Stomach (tissue), 9 donors: ENCODE measurements around the gene NFATC4. TPM values are rescaled to one million over a fixed set of nuclear protein-coding genes. Genes with fewer than 3 reads are reported as not detected.
"Not testable (repeated sequence)": the region's sequence is repeated elsewhere in the genome, so short reads cannot be mapped to it uniquely, and the experiment has no call there.

Experiments
- DNase-seq, 2 donors: peaks; one replicate each; pipeline versions ENCODE4 v3.0.0 to v3.0.0-alpha.2; 2013 to 2019
- H3K27ac ChIP-seq, 5 donors: fragments of 200-600 bp in 4 of 5; sonication (generic) in 4 of 5; one replicate each; pipeline ENCODE4 v1.5.1; 2013 to 2019; ENCODE audit warnings: mild to moderate bottlenecking in 1 of 5, moderate library complexity in 1 of 5
- H3K27me3 ChIP-seq, 3 donors: fragments of 200-600 bp; sonication (generic); one replicate each; pipeline ENCODE4 v1.5.1; 2017 to 2019; ENCODE audit warnings: mixed run types in 1 of 3
- H3K36me3 ChIP-seq, 4 donors: fragments of 200-600 bp; sonication (generic); 1 replicate in 3 of 4; 2 replicates in 1 of 4; pipeline ENCODE4 v1.5.1; 2016 to 2019
- H3K4me1 ChIP-seq, 4 donors: fragments of 200-600 bp; sonication (generic); one replicate each; pipeline ENCODE4 v1.5.1; 2016 to 2019
- H3K4me3 ChIP-seq, 4 donors: fragments of 200-600 bp; sonication (generic) in 3 of 4; one replicate each; pipeline ENCODE4 v1.5.1; 2016 to 2019; ENCODE audit warnings: mild to moderate bottlenecking in 1 of 4
- H3K9me3 ChIP-seq, 4 donors: fragments of 200-600 bp; sonication (generic); one replicate each; pipeline ENCODE4 v1.5.1; 2016 to 2019
- EP300 ChIP-seq: sonication (generic); formaldehyde crosslinking; IDR thresholded peaks from one replicate; pipeline ENCODE4 v1.6.1; 2017; ENCODE audit warnings: antibody characterized with exemption
- POLR2A ChIP-seq, 4 donors: fragments of 450-650 bp; IDR thresholded peaks; one replicate each; pipeline ENCODE4 v1.6.1; 2016; ENCODE audit warnings: antibody characterized with exemption in 4 of 4, control low read depth in 2 of 4, mild to moderate bottlenecking in 1 of 4, moderate library complexity in 1 of 4
- POLR2AphosphoS5 ChIP-seq, 3 donors: sonication (generic); formaldehyde crosslinking; IDR thresholded peaks; one replicate each; pipeline ENCODE4 v1.6.1; 2016; ENCODE audit warnings: antibody characterized with exemption in 3 of 3
- WGBS, 5 donors: extraction: QIAGEN DNeasy Blood & Tissue Kit in 3 of 5; methylation state at CpG; one replicate each; pipeline versions ENCODE4 v1.1.5 to v1.1.7; 2013 to 2018; 5-methylcytosine and 5-hydroxymethylcytosine counted together
- intact Hi-C: fragments of 100-400 bp; cut with DNase I; formaldehyde crosslinking; loops from one replicate; pipeline ENCODE4 v1.15.1; 2023; ENCODE audit warnings: low total_unique reads
- polyA plus RNA-seq, 3 donors: library from polyadenylated mRNA; stranded (reverse); fragments of 200-250 nt; gene quantifications; one replicate each; pipeline ENCODE4 v1.2.3, GENCODE V29; 2013
- total RNA-seq, 5 donors: library from RNA; depleted of rRNA; stranded (reverse); fragments of >200 nt; gene quantifications; one replicate each; pipeline versions ENCODE4 v1.1.0 to v1.2.3, GENCODE V29; 2014 to 2016
- TF ChIP-seq, protein P1 (sequence below), 7 experiments: fragments of 450-650 bp in 4 of 7; fragments of 200-600 bp in 3 of 7; sonication (generic) in 3 of 7; IDR thresholded peaks; one replicate each; pipeline ENCODE4 v1.5.1; 2016 to 2019; ENCODE audit warnings: antibody characterized with exemption in 7 of 7, control low read depth in 2 of 7, mild to moderate bottlenecking in 1 of 7
- donor health status: healthy with polysubstance abuse.
- donor health status: Bipolar disorder and iron deficiency.
- donor health status: healthy.

The NFATC4 gene
- total and polyA plus RNA-seq, 8 donors, result 20.1 to 119 (median 57.9) TPM

DNA sequence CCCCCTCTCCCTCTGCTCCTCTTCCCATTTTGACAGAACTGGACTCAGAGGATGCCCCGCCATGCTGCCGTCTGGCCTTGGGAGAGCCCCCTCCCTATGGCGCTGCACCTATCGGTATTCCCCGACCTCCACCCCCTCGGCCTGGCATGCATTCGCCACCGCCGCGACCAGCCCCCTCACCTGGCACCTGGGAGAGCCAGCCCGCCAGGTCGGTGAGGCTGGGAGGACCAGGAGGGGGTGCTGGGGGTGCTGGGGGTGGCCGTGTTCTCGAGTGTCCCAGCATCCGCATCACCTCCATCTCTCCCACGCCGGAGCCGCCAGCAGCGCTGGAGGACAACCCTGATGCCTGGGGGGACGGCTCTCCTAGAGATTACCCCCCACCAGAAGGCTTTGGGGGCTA is 1.5 kb downstream of the NFATC4 start:
- peaks cover 0 to 23% (median 14%) of the 10 kb centered on the region in 4 donors for H3K36me3 ChIP-seq
- peak overlapping the region in 3 of 4 donors; percentile 58 to 68 (median 59) for H3K4me3 ChIP-seq
- intact Hi-C loops, result loop anchor here (5.0 kb wide), 1 partner anchor 48 kb away; no protein-coding TSS in a partner anchor
- H3K27me3 ChIP-seq, result peaks cover 0 to 44% (median 0%) of the 10 kb centered on the region in 3 donors
- H3K27ac ChIP-seq, result peak overlapping the region; percentile 83 to 97 (median 92)
- 85 to 90% (median 89%) methylated on average over 20 of the region's 20 CpGs for WGBS, 5 donors
- H3K9me3 ChIP-seq, result no peaks in the 10 kb centered on the region
- DNase-seq, result no peak
- TF ChIP-seq, protein P1, sequence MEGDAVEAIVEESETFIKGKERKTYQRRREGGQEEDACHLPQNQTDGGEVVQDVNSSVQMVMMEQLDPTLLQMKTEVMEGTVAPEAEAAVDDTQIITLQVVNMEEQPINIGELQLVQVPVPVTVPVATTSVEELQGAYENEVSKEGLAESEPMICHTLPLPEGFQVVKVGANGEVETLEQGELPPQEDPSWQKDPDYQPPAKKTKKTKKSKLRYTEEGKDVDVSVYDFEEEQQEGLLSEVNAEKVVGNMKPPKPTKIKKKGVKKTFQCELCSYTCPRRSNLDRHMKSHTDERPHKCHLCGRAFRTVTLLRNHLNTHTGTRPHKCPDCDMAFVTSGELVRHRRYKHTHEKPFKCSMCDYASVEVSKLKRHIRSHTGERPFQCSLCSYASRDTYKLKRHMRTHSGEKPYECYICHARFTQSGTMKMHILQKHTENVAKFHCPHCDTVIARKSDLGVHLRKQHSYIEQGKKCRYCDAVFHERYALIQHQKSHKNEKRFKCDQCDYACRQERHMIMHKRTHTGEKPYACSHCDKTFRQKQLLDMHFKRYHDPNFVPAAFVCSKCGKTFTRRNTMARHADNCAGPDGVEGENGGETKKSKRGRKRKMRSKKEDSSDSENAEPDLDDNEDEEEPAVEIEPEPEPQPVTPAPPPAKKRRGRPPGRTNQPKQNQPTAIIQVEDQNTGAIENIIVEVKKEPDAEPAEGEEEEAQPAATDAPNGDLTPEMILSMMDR (IDR thresholded peaks at IDR 0.05), result no peak
- no peak for TF ChIP-seq POLR2AphosphoS5 (IDR thresholded peaks at IDR 0.05)
- no peak for TF ChIP-seq POLR2A (IDR thresholded peaks at IDR 0.05)
- no peak for TF ChIP-seq EP300
- peaks cover 31 to 60% (median 51%) of the 10 kb centered on the region in 4 donors for H3K4me1 ChIP-seq

DNA sequence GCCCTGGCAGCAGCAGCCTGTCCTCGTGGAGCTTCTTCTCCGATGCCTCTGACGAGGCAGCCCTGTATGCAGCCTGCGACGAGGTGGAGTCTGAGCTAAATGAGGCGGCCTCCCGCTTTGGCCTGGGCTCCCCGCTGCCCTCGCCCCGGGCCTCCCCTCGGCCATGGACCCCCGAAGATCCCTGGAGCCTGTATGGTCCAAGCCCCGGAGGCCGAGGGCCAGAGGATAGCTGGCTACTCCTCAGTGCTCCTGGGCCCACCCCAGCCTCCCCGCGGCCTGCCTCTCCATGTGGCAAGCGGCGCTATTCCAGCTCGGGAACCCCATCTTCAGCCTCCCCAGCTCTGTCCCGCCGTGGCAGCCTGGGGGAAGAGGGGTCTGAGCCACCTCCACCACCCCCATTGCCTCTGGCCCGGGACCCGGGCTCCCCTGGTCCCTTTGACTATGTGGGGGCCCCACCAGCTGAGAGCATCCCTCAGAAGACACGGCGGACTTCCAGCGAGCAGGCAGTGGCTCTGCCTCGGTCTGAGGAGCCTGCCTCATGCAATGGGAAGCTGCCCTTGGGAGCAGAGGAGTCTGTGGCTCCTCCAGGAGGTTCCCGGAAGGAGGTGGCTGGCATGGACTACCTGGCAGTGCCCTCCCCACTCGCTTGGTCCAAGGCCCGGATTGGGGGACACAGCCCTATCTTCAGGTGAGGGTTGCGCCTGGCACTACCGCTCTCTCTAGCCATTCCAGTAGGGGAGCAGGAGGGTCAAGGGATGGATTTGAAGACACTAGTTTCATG is 2.1 kb downstream of the NFATC4 start:
- TF ChIP-seq POLR2AphosphoS5 (IDR thresholded peaks at IDR 0.05), result no peak
- TF ChIP-seq, protein P1 (IDR thresholded peaks at IDR 0.05), result no peak
- no peak for TF ChIP-seq POLR2A (IDR thresholded peaks at IDR 0.05)
- TF ChIP-seq EP300, result no peak
- 72 to 88% (median 80%) methylated on average over 29 to 32 of the region's 32 CpGs for WGBS, 5 donors
- H3K27ac ChIP-seq, result peak overlapping the region in 4 of 5 donors; percentile 89 to 97 (median 93)
- peaks cover 0 to 44% (median 0%) of the 10 kb centered on the region in 3 donors for H3K27me3 ChIP-seq
- peaks cover 0 to 29% (median 18%) of the 10 kb centered on the region in 4 donors for H3K36me3 ChIP-seq
- peaks cover 31 to 56% (median 47%) of the 10 kb centered on the region in 4 donors for H3K4me1 ChIP-seq
- no peaks in the 10 kb centered on the region for H3K9me3 ChIP-seq
- no peak for DNase-seq
- intact Hi-C loops, result loop anchor here (5.0 kb wide), 1 partner anchor 47 kb away; no protein-coding TSS in a partner anchor
- peak overlapping the region in 1 of 4 donors; percentile 58 for H3K4me3 ChIP-seq

DNA sequence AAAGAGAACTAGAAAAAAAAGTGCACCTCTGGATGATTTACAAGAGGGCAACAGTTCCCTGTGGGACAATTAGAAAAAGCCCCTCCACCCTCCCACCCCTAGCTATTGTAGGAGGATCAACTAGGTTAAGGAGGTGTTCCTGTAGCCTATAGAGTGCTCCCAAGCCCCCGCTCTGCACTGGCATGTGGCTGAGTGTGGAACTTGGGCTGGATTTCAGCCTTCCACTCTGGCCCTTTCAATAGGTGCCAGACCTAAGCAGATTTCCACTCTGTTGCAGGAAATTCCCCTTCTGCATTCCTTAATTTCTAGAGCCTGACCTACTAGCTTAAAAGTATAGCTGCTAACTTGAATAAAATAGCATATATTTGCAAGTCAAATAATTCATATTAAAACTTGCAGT is 2.8 kb downstream of the NFATC4 start:
- Histone ChIP-seq H3K4me1 (peaks cover 25 to 49% (median 41%) of the 10 kb centered on the region in 4 donors), H3K4me3 (no peak overlapping the region), H3K27ac (peak overlapping the region in 2 of 5 donors; percentile 94 to 97), H3K27me3 (peaks cover 0 to 43% (median 0%) of the 10 kb centered on the region in 3 donors), H3K36me3 (peaks cover 0 to 36% (median 22%) of the 10 kb centered on the region in 4 donors), H3K9me3 (no peaks in the 10 kb centered on the region)
- TF ChIP-seq POLR2A (IDR thresholded peaks at IDR 0.05) (no peak), EP300 (no peak), POLR2AphosphoS5 (IDR thresholded peaks at IDR 0.05) (no peak)
- TF ChIP-seq, protein P1 (IDR thresholded peaks at IDR 0.05), result no peak
- DNase-seq, result no peak
- intact Hi-C loops, result no loop called here
- 64 to 75% (median 69%) methylated on average over 1 of the region's 1 CpG for WGBS, 5 donors

GRCh38 chr14:24371605-24372004 is 3.6 kb downstream of the NFATC4 start:
- H3K9me3 ChIP-seq, intact Hi-C loops, H3K4me3 ChIP-seq, H3K27ac ChIP-seq, DNase-seq: not testable (repeated sequence)
- 73 to 92% (median 87%) methylated on average over 3 of the region's 3 CpGs for WGBS, 5 donors
- H3K36me3 ChIP-seq, result peaks cover 0 to 44% (median 31%) of the 10 kb centered on the region in 4 donors
- H3K4me1 ChIP-seq, result peaks cover 18 to 42% (median 34%) of the 10 kb centered on the region in 4 donors
- peaks cover 0 to 35% (median 0%) of the 10 kb centered on the region in 3 donors for H3K27me3 ChIP-seq
